GM18505 (cell line): ENCODE results near the gene STIM1.

ENCODE experiments used
- ATAC-seq: cut with Tn5 transposase; IDR thresholded peaks from one replicate; pipeline ENCODE4 v1.9.1; 2021; ENCODE audit not compliant: unreplicated experiment
- POLR2A ChIP-seq: IDR thresholded peaks from 4 replicates; pipeline ENCODE4 v1.6.1; 2011; ENCODE audit warnings: borderline replicate concordance; ENCODE audit not compliant: insufficient read depth, insufficient read length; ENCODE audit errors: extremely low read depth

The STIM1 gene

DNA sequence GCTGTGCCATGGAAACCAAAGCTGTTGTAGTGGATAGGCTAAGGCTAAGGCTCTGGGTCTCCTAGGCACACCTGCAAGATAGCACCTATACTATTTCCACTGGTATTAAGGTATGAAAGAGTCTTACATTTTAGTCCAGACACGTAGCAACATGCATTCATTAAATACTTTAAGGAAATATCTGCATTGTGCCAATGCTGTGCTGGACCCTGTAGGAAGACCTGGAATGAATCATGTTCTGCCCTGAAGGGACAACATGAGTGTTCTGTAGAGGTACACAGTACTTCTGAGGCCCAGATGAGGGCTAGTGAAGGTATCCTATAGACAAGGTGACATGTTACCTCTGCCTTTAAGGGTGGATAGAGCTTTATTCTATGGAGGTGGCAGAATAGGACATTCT is 204.0 kb downstream of the STIM1 start:
- ATAC-seq, result no peak
- no peak for TF ChIP-seq POLR2A

GRCh38 chr11:4060182-4060923 is 204.9 kb downstream of the STIM1 start:
- no peak for TF ChIP-seq POLR2A
- no peak for ATAC-seq

DNA sequence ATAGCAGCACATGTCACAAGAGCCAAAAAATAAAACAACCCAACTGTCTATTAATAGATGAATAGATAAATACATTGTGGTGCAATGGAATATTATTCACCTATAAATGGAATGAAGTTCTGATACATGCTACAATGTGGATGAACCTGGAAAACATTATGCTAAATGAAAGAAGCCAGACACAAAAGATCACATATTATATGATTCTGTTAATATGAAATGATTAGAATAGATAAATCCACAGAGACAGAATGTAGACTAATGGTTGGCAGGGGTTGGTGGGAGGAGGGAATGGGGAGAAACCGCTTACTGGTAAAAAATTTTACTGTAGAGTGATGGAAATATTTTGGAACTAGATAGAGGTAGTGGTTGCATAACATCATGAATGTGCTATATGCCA is 206.2 kb downstream of the STIM1 start:
- ATAC-seq, result no peak

GRCh38 chr11:4063348-4063747 is 207.9 kb downstream of the STIM1 start:
- ATAC-seq, result no peak
- TF ChIP-seq POLR2A, result no peak

More for the DNA sequence above, 206.2 kb downstream of the STIM1 start:
- TF ChIP-seq POLR2A, result no peak

- no peak for TF ChIP-seq POLR2A
- ATAC-seq, result no peak
Measured at GRCh38 chr11:4064278-4064955, 209.0 kb downstream of the STIM1 start.

GRCh38 chr11:4065086-4065485 is 209.6 kb downstream of the STIM1 start:
- no peak for TF ChIP-seq POLR2A
- no peak for ATAC-seq

DNA sequence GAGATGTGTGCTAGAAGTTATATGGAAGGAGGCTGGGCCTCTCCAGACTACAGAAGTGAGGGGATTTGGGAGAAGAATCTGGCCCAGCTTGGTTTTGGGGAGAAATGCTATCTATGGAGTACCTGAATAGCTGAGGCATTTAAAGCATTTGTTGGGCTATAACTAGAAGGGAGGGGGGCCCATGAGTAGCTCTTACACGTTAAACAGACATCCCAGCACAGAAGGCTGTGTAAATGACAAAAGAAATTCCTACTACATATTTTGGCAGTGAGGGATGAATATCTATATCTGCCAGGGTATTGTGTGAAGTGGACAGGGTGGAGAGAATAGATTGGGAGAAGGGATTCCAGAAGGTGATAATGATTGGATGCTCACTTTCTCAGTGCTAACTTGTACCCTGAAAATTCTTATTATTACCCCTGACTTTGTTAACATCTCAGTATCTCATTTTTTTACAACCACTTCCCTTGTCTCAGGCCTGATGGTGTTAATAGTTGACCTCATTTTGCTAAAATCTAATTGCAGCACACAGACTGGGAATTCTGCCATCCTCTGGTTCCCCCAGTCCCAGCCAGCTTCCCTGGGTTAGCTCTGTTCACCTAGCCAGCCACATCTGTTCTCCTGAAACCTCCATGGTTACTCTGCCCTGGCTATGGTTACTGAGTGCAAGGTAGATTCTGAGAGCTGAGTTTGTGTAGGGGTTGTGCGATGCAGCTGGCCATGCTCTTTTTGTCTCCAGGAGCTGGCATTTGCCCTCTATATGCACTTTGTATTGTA is 210.3 kb downstream of the STIM1 start:
- TF ChIP-seq POLR2A, result no peak
- no peak for ATAC-seq

DNA sequence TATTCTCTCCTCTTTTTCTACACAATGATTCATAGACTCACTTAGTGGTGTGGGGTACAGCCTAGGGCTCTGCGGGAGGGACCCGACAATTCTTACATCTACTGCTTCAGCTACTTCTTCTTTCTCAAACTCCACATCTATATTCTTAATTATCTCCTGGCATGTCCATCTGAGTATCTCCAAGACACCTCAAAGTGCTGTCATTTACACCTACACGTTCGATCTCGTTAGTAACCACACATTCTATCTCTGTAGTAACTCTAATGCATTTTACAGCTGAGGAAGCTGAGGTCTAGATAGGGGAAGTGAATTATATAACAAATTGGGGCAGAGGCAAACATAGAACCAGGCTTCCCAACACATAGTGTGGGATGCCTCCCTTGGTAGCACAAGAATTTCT is 211.4 kb downstream of the STIM1 start:
- TF ChIP-seq POLR2A, result no peak
- no peak for ATAC-seq

GRCh38 chr11:4068962-4069361 is 213.5 kb downstream of the STIM1 start:
- no peak for TF ChIP-seq POLR2A
- no peak for ATAC-seq

GRCh38 chr11:4071325-4071724 is 215.9 kb downstream of the STIM1 start:
- ATAC-seq, result no peak
- no peak for TF ChIP-seq POLR2A

- TF ChIP-seq POLR2A, result no peak
- ATAC-seq, result no peak
Measured at GRCh38 chr11:4071914-4072313, 216.4 kb downstream of the STIM1 start.

DNA sequence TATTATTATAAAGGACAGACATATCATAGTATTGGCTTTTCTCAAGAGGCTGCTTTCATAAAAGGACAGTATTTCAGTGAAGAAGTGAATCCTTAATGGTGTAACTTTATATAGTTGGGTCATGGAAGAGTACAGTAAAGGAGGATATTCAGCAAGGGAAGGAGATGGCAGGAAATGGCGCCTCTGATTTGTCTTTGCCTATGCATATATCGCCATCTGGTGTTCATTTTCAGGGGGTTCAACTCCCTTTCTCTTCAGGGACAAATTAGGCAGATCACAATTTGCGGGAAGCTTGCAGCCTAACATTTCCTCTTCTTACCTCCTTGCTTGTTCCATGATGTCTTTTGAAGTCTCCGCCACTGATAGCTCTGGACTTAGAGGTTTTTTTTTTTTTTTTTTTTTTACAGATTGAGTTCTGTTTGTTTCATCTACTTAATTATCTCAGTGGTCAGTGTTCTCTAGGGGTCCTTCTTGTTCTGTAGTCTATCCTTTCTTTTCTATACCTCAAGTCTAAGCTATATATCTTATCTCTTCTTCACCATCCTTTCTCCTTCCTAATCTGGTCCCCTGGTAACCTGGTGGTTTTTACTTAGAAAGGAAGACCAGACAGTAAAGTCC is 217.3 kb downstream of the STIM1 start:
- ATAC-seq, result no peak
- no peak for TF ChIP-seq POLR2A

DNA sequence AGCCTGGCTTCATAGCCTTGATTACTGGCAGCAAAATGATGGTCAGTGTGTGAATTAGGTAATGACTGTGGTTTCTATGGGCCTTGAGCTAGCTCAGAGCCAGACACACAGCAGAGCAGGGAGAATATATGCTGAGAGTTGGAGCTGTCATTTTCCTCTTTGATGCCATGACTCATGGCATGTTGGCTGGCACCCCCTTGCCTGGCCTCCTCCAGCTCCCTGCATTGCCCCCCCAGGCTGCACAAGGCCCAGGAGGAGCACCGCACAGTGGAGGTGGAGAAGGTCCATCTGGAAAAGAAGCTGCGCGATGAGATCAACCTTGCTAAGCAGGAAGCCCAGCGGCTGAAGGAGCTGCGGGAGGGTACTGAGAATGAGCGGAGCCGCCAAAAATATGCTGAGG is 218.8 kb downstream of the STIM1 start:
- no peak for TF ChIP-seq POLR2A
- ATAC-seq, result no peak

GRCh38 chr11:4076774-4077173 is 221.3 kb downstream of the STIM1 start:
- no peak for TF ChIP-seq POLR2A
- no peak for ATAC-seq

GRCh38 chr11:4083198-4083597 is 227.7 kb downstream of the STIM1 start:
- no peak for ATAC-seq
- TF ChIP-seq POLR2A, result no peak
